ENCODE results near the gene GALK1.

The GALK1 gene

DNA sequence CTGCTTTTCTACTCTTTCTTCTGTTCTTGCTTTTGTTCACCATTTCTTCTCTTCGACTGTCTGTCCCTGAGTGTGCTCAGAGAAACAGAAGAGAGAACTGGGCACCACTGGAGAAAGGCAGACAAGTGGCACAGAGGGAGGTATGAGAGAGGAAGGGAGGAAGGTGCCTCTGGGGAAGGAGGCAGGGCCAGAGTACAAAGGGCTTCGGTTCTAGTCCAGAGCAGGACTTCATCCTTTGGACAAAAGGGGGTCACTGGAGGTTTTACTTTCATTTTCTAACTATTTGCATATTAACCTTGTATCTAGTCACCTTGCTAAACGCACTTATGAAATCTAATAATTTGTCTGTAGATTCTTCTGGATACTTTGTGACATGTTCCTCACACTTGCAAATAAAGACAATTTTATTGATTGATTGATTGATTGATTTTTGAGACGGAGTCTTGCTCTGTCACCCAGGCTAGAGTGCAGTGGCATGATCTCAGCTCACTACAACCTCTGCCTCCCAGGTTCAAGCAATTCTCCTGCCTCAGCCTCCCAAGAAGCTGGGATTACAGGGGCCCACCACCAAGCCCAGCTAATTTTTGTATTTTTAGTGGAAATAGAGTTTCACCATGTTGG, 30.2 kb downstream of the GALK1 start:
- H3K9me3 ChIP-seq (replicated peaks in 1 of 2; ENCODE audit: control insufficient read depth in 2 of 2, insufficient read depth in 1 of 2, low read depth in 1 of 2, low read length in 2 of 2) = no peaks in the 10 kb centered on the region
- no peak overlapping the region for H3K18ac ChIP-seq (ENCODE audit: low read length)
- peak overlapping the region; percentile 63 for H2AFZ ChIP-seq (ENCODE audit: low read length)
- H3K23ac ChIP-seq (ENCODE audit: low read depth, low read length, poor library complexity) = no peak overlapping the region
- no peak overlapping the region for H3K9ac ChIP-seq (ENCODE audit: low read depth, low read length, poor library complexity)
- H3K4me2 ChIP-seq (ENCODE audit: insufficient read depth, low read length, poor library complexity, severe bottlenecking) = no peak overlapping the region
- no peak overlapping the region for H3K4ac ChIP-seq (ENCODE audit: low read length)
- no peak overlapping the region for H4K8ac ChIP-seq (ENCODE audit: low read depth, low read length)
- H2AK5ac ChIP-seq (ENCODE audit: low read depth, low read length) = no peak overlapping the region
- no peak overlapping the region for H4K91ac ChIP-seq (ENCODE audit: low read depth, low read length, poor library complexity)
- no CpG with 5 or more reads among the region's 4 CpGs for WGBS, 2 donors (ENCODE audit: extremely low coverage in 2 of 2, insufficient read length in 2 of 2, insufficient replicate concordance in 1 of 2)
- DNase-seq (ENCODE audit: low spot score) = no peak
- H2BK120ac ChIP-seq (ENCODE audit: low read depth, low read length) = no peak overlapping the region
- H3K27me3 ChIP-seq (ENCODE audit: control insufficient read depth in 3 of 3, insufficient read depth in 3 of 3, low read depth in 1 of 3, low read length in 3 of 3) = peaks cover 0 to 4% (median 0%) of the 10 kb centered on the region in 3 experiments
- H2BK5ac ChIP-seq (ENCODE audit: low read length) = no peak overlapping the region
- H3K14ac ChIP-seq (ENCODE audit: low read length) = no peak overlapping the region
- no peak overlapping the region for H2BK15ac ChIP-seq (ENCODE audit: low read length)
- no peaks in the 10 kb centered on the region for H3K36me3 ChIP-seq (replicated peaks in 1 of 2; ENCODE audit: control insufficient read depth in 2 of 2, insufficient read depth in 2 of 2, low read length in 2 of 2)
- no peak overlapping the region for H3K4me3 ChIP-seq (ENCODE audit: low read length in 2 of 2)
- peaks cover 4% of the 10 kb centered on the region for H3K79me1 ChIP-seq (ENCODE audit: low read depth, low read length)
- H3K4me1 ChIP-seq (ENCODE audit: control insufficient read depth in 2 of 2, insufficient read depth in 1 of 2, low read depth in 1 of 2, low read length in 2 of 2) = peaks cover 0 to 10% of the 10 kb centered on the region in 2 donors
- no peak overlapping the region for H3K27ac ChIP-seq (replicated peaks; ENCODE audit: low read length)
- H2BK12ac ChIP-seq (ENCODE audit: low read length) = no peak overlapping the region

DNA sequence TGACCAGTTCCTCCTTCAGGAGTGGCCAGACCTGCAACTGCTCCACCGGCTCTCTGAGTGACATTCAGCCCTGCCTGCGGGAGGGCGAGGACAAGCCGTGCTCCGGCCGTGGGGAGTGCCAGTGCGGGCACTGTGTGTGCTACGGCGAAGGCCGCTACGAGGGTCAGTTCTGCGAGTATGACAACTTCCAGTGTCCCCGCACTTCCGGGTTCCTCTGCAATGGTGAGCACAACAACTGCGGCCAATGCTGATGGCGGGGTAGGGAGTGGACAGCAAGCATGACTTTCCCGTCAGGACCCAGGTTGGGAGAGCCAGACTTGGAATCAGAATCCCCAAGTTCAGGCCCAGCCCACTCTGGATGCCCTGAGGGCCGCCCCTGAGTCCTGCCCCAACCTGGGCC, 31.5 kb downstream of the GALK1 start:
- peaks cover 0 to 9% of the 10 kb centered on the region in 2 donors for H3K4me1 ChIP-seq (ENCODE audit: control insufficient read depth in 2 of 2, insufficient read depth in 1 of 2, low read depth in 1 of 2, low read length in 2 of 2)
- no peak for DNase-seq (ENCODE audit: low spot score)
- H3K79me1 ChIP-seq (ENCODE audit: low read depth, low read length) = peaks cover 2% of the 10 kb centered on the region
- H3K27me3 ChIP-seq (ENCODE audit: control insufficient read depth in 3 of 3, insufficient read depth in 3 of 3, low read depth in 1 of 3, low read length in 3 of 3) = peaks cover 0 to 3% (median 0%) of the 10 kb centered on the region in 3 experiments
- no peak overlapping the region for H4K91ac ChIP-seq (ENCODE audit: low read depth, low read length, poor library complexity)
- no peak overlapping the region for H2BK5ac ChIP-seq (ENCODE audit: low read length)
- no peaks in the 10 kb centered on the region for H3K36me3 ChIP-seq (replicated peaks in 1 of 2; ENCODE audit: control insufficient read depth in 2 of 2, insufficient read depth in 2 of 2, low read length in 2 of 2)
- H4K8ac ChIP-seq (ENCODE audit: low read depth, low read length) = no peak overlapping the region
- no peak overlapping the region for H3K23ac ChIP-seq (ENCODE audit: low read depth, low read length, poor library complexity)
- H2AK5ac ChIP-seq (ENCODE audit: low read depth, low read length) = peak overlapping the region; percentile 28
- no peak overlapping the region for H3K14ac ChIP-seq (ENCODE audit: low read length)
- H2BK120ac ChIP-seq (ENCODE audit: low read depth, low read length) = peak overlapping the region; percentile 47
- peak overlapping the region; percentile 49 for H2BK15ac ChIP-seq (ENCODE audit: low read length)
- no peak overlapping the region for H3K27ac ChIP-seq (replicated peaks; ENCODE audit: low read length)
- no peak overlapping the region for H2AFZ ChIP-seq (ENCODE audit: low read length)
- H3K4ac ChIP-seq (ENCODE audit: low read length) = no peak overlapping the region
- no peaks in the 10 kb centered on the region for H3K9me3 ChIP-seq (replicated peaks in 1 of 2; ENCODE audit: control insufficient read depth in 2 of 2, insufficient read depth in 1 of 2, low read depth in 1 of 2, low read length in 2 of 2)
- no peak overlapping the region for H3K4me3 ChIP-seq (ENCODE audit: low read length in 2 of 2)
- H3K9ac ChIP-seq (ENCODE audit: low read depth, low read length, poor library complexity) = peak overlapping the region; percentile 30
- H3K18ac ChIP-seq (ENCODE audit: low read length) = peak overlapping the region; percentile 57
- WGBS, 2 donors (ENCODE audit: extremely low coverage in 2 of 2, insufficient read length in 2 of 2, insufficient replicate concordance in 1 of 2) = no CpG with 5 or more reads among the region's 18 CpGs
- no peak overlapping the region for H3K4me2 ChIP-seq (ENCODE audit: insufficient read depth, low read length, poor library complexity, severe bottlenecking)
- no peak overlapping the region for H2BK12ac ChIP-seq (ENCODE audit: low read length)

DNA sequence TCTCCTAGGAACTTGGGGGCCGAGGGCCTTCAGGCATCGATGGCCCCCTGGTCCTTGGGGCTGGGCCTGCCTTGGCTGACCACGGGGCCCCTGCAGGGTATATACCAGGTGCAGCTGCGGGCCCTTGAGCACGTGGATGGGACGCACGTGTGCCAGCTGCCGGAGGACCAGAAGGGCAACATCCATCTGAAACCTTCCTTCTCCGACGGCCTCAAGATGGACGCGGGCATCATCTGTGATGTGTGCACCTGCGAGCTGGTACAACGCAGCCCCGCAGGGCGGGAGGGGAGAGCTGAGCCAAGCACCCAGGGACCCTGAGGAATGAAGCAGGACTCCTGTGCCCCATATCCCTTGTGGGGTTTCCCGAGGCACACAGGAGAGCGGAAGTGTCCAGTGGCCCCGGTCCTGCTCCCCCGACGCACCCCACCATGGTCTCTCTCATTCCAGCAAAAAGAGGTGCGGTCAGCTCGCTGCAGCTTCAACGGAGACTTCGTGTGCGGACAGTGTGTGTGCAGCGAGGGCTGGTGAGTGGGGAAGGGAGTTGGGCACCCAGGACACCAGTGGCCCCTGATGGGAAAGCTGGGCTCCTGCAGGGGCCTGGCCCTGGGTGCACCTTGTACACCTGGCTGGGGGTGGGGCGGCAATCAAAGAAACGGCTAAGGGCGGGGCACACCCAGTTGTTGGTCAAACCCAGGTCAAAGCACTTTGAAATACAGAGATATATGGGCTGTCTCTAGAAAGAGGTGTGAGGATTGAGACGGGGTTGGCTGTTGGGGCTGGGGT, 33.1 kb downstream of the GALK1 start:
- DNase-seq (ENCODE audit: low spot score) = no peak
- WGBS, 2 donors (ENCODE audit: extremely low coverage in 2 of 2, insufficient read length in 2 of 2, insufficient replicate concordance in 1 of 2) = no CpG with 5 or more reads among the region's 31 CpGs

DNA sequence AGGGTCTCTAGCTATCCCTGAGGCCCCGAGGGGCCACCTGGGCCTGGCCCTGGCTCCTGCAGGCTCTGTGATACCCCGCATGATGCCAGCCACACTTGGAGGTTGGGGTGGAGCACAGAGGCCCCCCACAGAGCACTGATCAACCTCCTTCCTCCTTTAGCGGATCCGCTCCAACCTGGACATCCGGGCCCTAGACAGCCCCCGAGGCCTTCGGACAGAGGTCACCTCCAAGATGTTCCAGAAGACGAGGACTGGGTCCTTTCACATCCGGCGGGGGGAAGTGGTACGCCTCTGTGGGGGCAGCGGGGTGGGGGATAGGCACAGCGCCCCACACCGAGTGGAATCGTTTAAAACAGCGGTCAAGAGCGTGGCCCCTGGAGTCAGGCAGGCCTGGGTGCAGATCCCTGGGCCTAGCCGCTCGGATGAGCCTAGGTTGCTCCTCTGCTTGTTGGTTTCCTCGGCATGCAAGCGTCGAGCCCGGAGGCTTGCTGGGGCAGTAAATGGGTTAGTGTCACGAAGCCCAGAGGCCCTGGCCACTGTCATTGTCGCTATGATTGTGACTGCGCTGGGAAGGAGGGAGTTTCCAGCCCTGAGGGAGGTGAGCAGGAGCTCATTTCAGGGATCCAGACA, 33.8 kb downstream of the GALK1 start:
- H2AFZ ChIP-seq (ENCODE audit: low read length) = no peak overlapping the region
- H3K14ac ChIP-seq (ENCODE audit: low read length) = no peak overlapping the region
- no peak overlapping the region for H3K27ac ChIP-seq (replicated peaks; ENCODE audit: low read length)
- no peak overlapping the region for H2BK120ac ChIP-seq (ENCODE audit: low read depth, low read length)
- H3K4ac ChIP-seq (ENCODE audit: low read length) = no peak overlapping the region
- no peak overlapping the region for H3K18ac ChIP-seq (ENCODE audit: low read length)
- H4K8ac ChIP-seq (ENCODE audit: low read depth, low read length) = no peak overlapping the region
- H3K4me2 ChIP-seq (ENCODE audit: insufficient read depth, low read length, poor library complexity, severe bottlenecking) = no peak overlapping the region
- peaks cover 0 to 4% of the 10 kb centered on the region in 2 donors for H3K4me1 ChIP-seq (ENCODE audit: control insufficient read depth in 2 of 2, insufficient read depth in 1 of 2, low read depth in 1 of 2, low read length in 2 of 2)
- no peaks in the 10 kb centered on the region for H3K9me3 ChIP-seq (replicated peaks in 1 of 2; ENCODE audit: control insufficient read depth in 2 of 2, insufficient read depth in 1 of 2, low read depth in 1 of 2, low read length in 2 of 2)
- H3K9ac ChIP-seq (ENCODE audit: low read depth, low read length, poor library complexity) = no peak overlapping the region
- no peak overlapping the region for H2BK15ac ChIP-seq (ENCODE audit: low read length)
- no peak overlapping the region for H2BK12ac ChIP-seq (ENCODE audit: low read length)
- no peaks in the 10 kb centered on the region for H3K79me1 ChIP-seq (ENCODE audit: low read depth, low read length)
- H3K27me3 ChIP-seq (ENCODE audit: control insufficient read depth in 3 of 3, insufficient read depth in 3 of 3, low read depth in 1 of 3, low read length in 3 of 3) = peaks cover 0 to 8% (median 0%) of the 10 kb centered on the region in 3 experiments
- no CpG with 5 or more reads among the region's 26 CpGs for WGBS, 2 donors (ENCODE audit: extremely low coverage in 2 of 2, insufficient read length in 2 of 2, insufficient replicate concordance in 1 of 2)
- no peaks in the 10 kb centered on the region for H3K36me3 ChIP-seq (replicated peaks in 1 of 2; ENCODE audit: control insufficient read depth in 2 of 2, insufficient read depth in 2 of 2, low read length in 2 of 2)
- H2AK5ac ChIP-seq (ENCODE audit: low read depth, low read length) = no peak overlapping the region
- peak overlapping the region; percentile 45 for H3K23ac ChIP-seq (ENCODE audit: low read depth, low read length, poor library complexity)
- H3K4me3 ChIP-seq (ENCODE audit: low read length in 2 of 2) = no peak overlapping the region
- H4K91ac ChIP-seq (ENCODE audit: low read depth, low read length, poor library complexity) = no peak overlapping the region
- DNase-seq (ENCODE audit: low spot score) = no peak
- H2BK5ac ChIP-seq (ENCODE audit: low read length) = no peak overlapping the region

More for the DNA sequence above, 33.1 kb downstream of the GALK1 start:
- Histone ChIP-seq H3K18ac (ENCODE audit: low read length) (no peak overlapping the region), H2BK15ac (ENCODE audit: low read length) (no peak overlapping the region), H4K91ac (ENCODE audit: low read depth, low read length, poor library complexity) (no peak overlapping the region), H3K4me3 (ENCODE audit: low read length in 2 of 2) (peak overlapping the region in 1 of 2 donors; percentile 9), H3K27ac (replicated peaks; ENCODE audit: low read length) (no peak overlapping the region), H2BK120ac (ENCODE audit: low read depth, low read length) (no peak overlapping the region), H3K4ac (ENCODE audit: low read length) (no peak overlapping the region), H2AFZ (ENCODE audit: low read length) (no peak overlapping the region), H2BK12ac (ENCODE audit: low read length) (no peak overlapping the region), H3K79me1 (ENCODE audit: low read depth, low read length) (no peaks in the 10 kb centered on the region), H3K4me2 (ENCODE audit: insufficient read depth, low read length, poor library complexity, severe bottlenecking) (no peak overlapping the region), H2BK5ac (ENCODE audit: low read length) (no peak overlapping the region), H3K23ac (ENCODE audit: low read depth, low read length, poor library complexity) (peak overlapping the region; percentile 45), H2AK5ac (ENCODE audit: low read depth, low read length) (peak overlapping the region; percentile 61), H3K4me1 (ENCODE audit: control insufficient read depth in 2 of 2, insufficient read depth in 1 of 2, low read depth in 1 of 2, low read length in 2 of 2) (peaks cover 0 to 4% of the 10 kb centered on the region in 2 donors), H4K8ac (ENCODE audit: low read depth, low read length) (no peak overlapping the region), H3K9me3 (replicated peaks in 1 of 2; ENCODE audit: control insufficient read depth in 2 of 2, insufficient read depth in 1 of 2, low read depth in 1 of 2, low read length in 2 of 2) (no peaks in the 10 kb centered on the region), H3K36me3 (replicated peaks in 1 of 2; ENCODE audit: control insufficient read depth in 2 of 2, insufficient read depth in 2 of 2, low read length in 2 of 2) (no peaks in the 10 kb centered on the region), H3K9ac (ENCODE audit: low read depth, low read length, poor library complexity) (no peak overlapping the region), H3K14ac (ENCODE audit: low read length) (no peak overlapping the region), H3K27me3 (ENCODE audit: control insufficient read depth in 3 of 3, insufficient read depth in 3 of 3, low read depth in 1 of 3, low read length in 3 of 3) (peaks cover 0 to 8% (median 0%) of the 10 kb centered on the region in 3 experiments)
